Measurements from ENCODE around the gene UBE2V1.

The UBE2V1 gene

GRCh38 chr20:50123418-50123817, 10.5 kb upstream of the UBE2V1 start:
- no peaks in the 10 kb centered on the region for H3K9me3 ChIP-seq (replicated peaks; ENCODE audit: insufficient read depth, low read length)
- H3K9me2 ChIP-seq (replicated peaks; ENCODE audit: insufficient read depth, low read length) = no peaks in the 10 kb centered on the region
- no peak overlapping the region for H3K9ac ChIP-seq (ENCODE audit: low read length)
- H3K27me3 ChIP-seq (replicated peaks; ENCODE audit: insufficient read depth, low read length) = no peaks in the 10 kb centered on the region
- no peaks in the 10 kb centered on the region for H3K79me2 ChIP-seq (ENCODE audit: low read length)
- no peaks in the 10 kb centered on the region for H4K20me1 ChIP-seq (ENCODE audit: insufficient read depth, low read length)
- peaks cover 6% of the 10 kb centered on the region for H3K4me1 ChIP-seq (ENCODE audit: low read length)
- TF ChIP-seq EZH2phosphoT487 (IDR thresholded peaks at IDR 0.05; ENCODE audit: low read length) = no peak
- no peak for TF ChIP-seq EZH2 (optimal IDR thresholded peaks at IDR 0.05; ENCODE audit: low read depth, low read length)
- TF ChIP-seq CTCF (IDR thresholded peaks at IDR 0.05; ENCODE audit: low read length) = no peak
- no peaks in the 10 kb centered on the region for H3K36me3 ChIP-seq (replicated peaks; ENCODE audit: insufficient read depth, low read length)
- H2AFZ ChIP-seq (ENCODE audit: low read length) = no peak overlapping the region
- H3K4me2 ChIP-seq (ENCODE audit: low read depth, low read length) = no peak overlapping the region
- H3F3A ChIP-seq (ENCODE audit: insufficient read depth, low read length) = 0 out of 2 replicates have a peak, but pooled peaks cover 2% of the 10 kb centered on the region
- H3K27ac ChIP-seq (ENCODE audit: low read length) = no peak overlapping the region
- no peak for DNase-seq
- H3K4me3 ChIP-seq (ENCODE audit: low read length) = no peak overlapping the region

- H3K9me2 ChIP-seq (replicated peaks; ENCODE audit: insufficient read depth, low read length) = no peaks in the 10 kb centered on the region
- H3K79me2 ChIP-seq (ENCODE audit: low read length) = no peaks in the 10 kb centered on the region
- no peak overlapping the region for H3K4me3 ChIP-seq (ENCODE audit: low read length)
- H3K27ac ChIP-seq (ENCODE audit: low read length) = no peak overlapping the region
- no peak overlapping the region for H3K9ac ChIP-seq (ENCODE audit: low read length)
- no peaks in the 10 kb centered on the region for H3K36me3 ChIP-seq (replicated peaks; ENCODE audit: insufficient read depth, low read length)
- no peaks in the 10 kb centered on the region for H3K9me3 ChIP-seq (replicated peaks; ENCODE audit: insufficient read depth, low read length)
- TF ChIP-seq CTCF (IDR thresholded peaks at IDR 0.05; ENCODE audit: low read length) = no peak
- TF ChIP-seq EZH2 (optimal IDR thresholded peaks at IDR 0.05; ENCODE audit: low read depth, low read length) = no peak
- no peak for TF ChIP-seq EZH2phosphoT487 (IDR thresholded peaks at IDR 0.05; ENCODE audit: low read length)
- no peak overlapping the region for H3K4me2 ChIP-seq (ENCODE audit: low read depth, low read length)
- no peak for DNase-seq
- no peaks in the 10 kb centered on the region for H4K20me1 ChIP-seq (ENCODE audit: insufficient read depth, low read length)
- H3K4me1 ChIP-seq (ENCODE audit: low read length) = peaks cover 6% of the 10 kb centered on the region
- H3K27me3 ChIP-seq (replicated peaks; ENCODE audit: insufficient read depth, low read length) = no peaks in the 10 kb centered on the region
- no peak overlapping the region for H2AFZ ChIP-seq (ENCODE audit: low read length)
- 0 out of 2 replicates have a peak, but pooled peaks cover 2% of the 10 kb centered on the region for H3F3A ChIP-seq (ENCODE audit: insufficient read depth, low read length)
Observed at GRCh38 chr20:50122763-50123162, 9.8 kb upstream of the UBE2V1 start.

- Histone ChIP-seq H3K9ac (ENCODE audit: low read length) (no peak overlapping the region), H3K27ac (ENCODE audit: low read length) (no peak overlapping the region), H2AFZ (ENCODE audit: low read length) (no peak overlapping the region), H3K79me2 (ENCODE audit: low read length) (no peaks in the 10 kb centered on the region), H4K20me1 (ENCODE audit: insufficient read depth, low read length) (no peaks in the 10 kb centered on the region), H3K4me1 (ENCODE audit: low read length) (peaks cover 6% of the 10 kb centered on the region), H3K9me3 (replicated peaks; ENCODE audit: insufficient read depth, low read length) (no peaks in the 10 kb centered on the region), H3F3A (ENCODE audit: insufficient read depth, low read length) (0 out of 2 replicates have a peak, but pooled peaks cover 2% of the 10 kb centered on the region), H3K27me3 (replicated peaks; ENCODE audit: insufficient read depth, low read length) (no peaks in the 10 kb centered on the region), H3K36me3 (replicated peaks; ENCODE audit: insufficient read depth, low read length) (no peaks in the 10 kb centered on the region), H3K9me2 (replicated peaks; ENCODE audit: insufficient read depth, low read length) (no peaks in the 10 kb centered on the region), H3K4me2 (ENCODE audit: low read depth, low read length) (no peak overlapping the region), H3K4me3 (ENCODE audit: low read length) (no peak overlapping the region)
- TF ChIP-seq CTCF (IDR thresholded peaks at IDR 0.05; ENCODE audit: low read length) = no peak
- no peak for TF ChIP-seq EZH2 (optimal IDR thresholded peaks at IDR 0.05; ENCODE audit: low read depth, low read length)
- no peak for TF ChIP-seq EZH2phosphoT487 (IDR thresholded peaks at IDR 0.05; ENCODE audit: low read length)
- DNase-seq = no peak
Observed at GRCh38 chr20:50121858-50122271, 8.9 kb upstream of the UBE2V1 start.
